GM12878 (cell line): ENCODE data around the gene YWHAQ. TPM values are rescaled to one million over a fixed set of nuclear protein-coding genes. Genes with fewer than 3 reads are reported as not detected.

ENCODE experiments used
- ATAC-seq: fragments of 200-7000 bp; cut with Tn5 transposase; 3 replicates; pipeline ENCODE4 v1.9.1; 2020; ENCODE audit warnings: mild to moderate bottlenecking, moderate library complexity
- BruUV-seq: library from RNA; stranded (reverse); fragments of 400-500 nt; replicated peaks from 2 replicates; lab custom pipeline; 2021; lab: Mats Ljungman, UMichigan
- CTCF ChIA-PET: fragments of 300-600 bp; sonication (Branson Sonifier 250); formaldehyde crosslinking; extraction: SDS; loops from one replicate; lab custom pipeline; 2021; ENCODE audit warnings: inconsistent platforms; lab: Yijun Ruan, JAX
- POLR2A ChIA-PET: fragments of 350-600 bp; formaldehyde crosslinking; extraction: SDS; loops from one replicate; lab custom pipeline; 2021; ENCODE audit warnings: inconsistent platforms; lab: Charles Lee
- RAD21 ChIA-PET: fragments of 300-600 bp; sonication (Branson Sonifier 250); formaldehyde crosslinking; loops from one replicate; lab custom pipeline; 2023; ENCODE audit warnings: antibody characterized with exemption; ENCODE audit not compliant: unreplicated experiment; lab: Charles Lee
- SMC1A ChIA-PET: fragments of 300-600 bp; sonication (Branson Sonifier 250); formaldehyde crosslinking; loops from one replicate; lab custom pipeline; 2023; ENCODE audit not compliant: unreplicated experiment, uncharacterized antibody; lab: Charles Lee
- DNase-seq: peaks from one replicate; pipeline ENCODE4 v3.0.0-alpha.2; 2011; ENCODE audit warnings: low read depth, low spot score
- FAIRE-seq: peaks from 3 replicates; lab custom pipeline; 2011; peaks lifted over from hg19 to GRCh38; lab: Jason Lieb, UNC
- H2AFZ ChIP-seq: 2 replicates; pipeline ENCODE4 v1.6.0; 2011; ENCODE audit warnings: low read depth, low read length, control low read depth; ENCODE audit not compliant: control insufficient read depth
- H3K27ac ChIP-seq: 2 replicates; pipeline ENCODE4 v1.5.1; 2011; ENCODE audit warnings: control low read depth; ENCODE audit not compliant: control insufficient read depth, insufficient read depth
- H3K27me3 ChIP-seq, 2 experiments: replicated peaks in 1 of 2; 2 replicates each; pipeline versions ENCODE4 v1.6.0 to v1.6.1; 2011; ENCODE audit warnings: low read length in 1 of 2; ENCODE audit not compliant: control insufficient read depth in 2 of 2, insufficient read depth in 2 of 2
- H3K36me3 ChIP-seq, 2 experiments: 2 replicates each; pipeline ENCODE4 v1.5.1; 2011; ENCODE audit warnings: low read length in 1 of 2; ENCODE audit not compliant: control insufficient read depth in 2 of 2, insufficient read depth in 2 of 2
- H3K4me1 ChIP-seq: 2 replicates; pipeline ENCODE4 v1.6.1; 2011; ENCODE audit warnings: mild to moderate bottlenecking, low read length, moderate library complexity, mixed read lengths; ENCODE audit not compliant: control insufficient read depth, insufficient read depth
- H3K4me2 ChIP-seq: 2 replicates; pipeline ENCODE4 v1.6.0; 2011; ENCODE audit warnings: control low read depth; ENCODE audit not compliant: control insufficient read depth, insufficient read depth
- H3K4me3 ChIP-seq: fragments of 200-600 bp; sonication (generic); 2 replicates; pipeline ENCODE4 v1.5.1; 2016
- H3K79me2 ChIP-seq: 2 replicates; pipeline ENCODE4 v1.6.0; 2011; ENCODE audit warnings: low read length; ENCODE audit not compliant: control insufficient read depth, insufficient read depth
- H3K9ac ChIP-seq: 2 replicates; pipeline ENCODE4 v1.8.0; 2011; ENCODE audit warnings: low read length, control low read depth, mixed read lengths; ENCODE audit not compliant: control insufficient read depth, insufficient read depth
- H3K9me3 ChIP-seq: replicated peaks from 3 replicates; pipeline ENCODE4 v1.5.1; 2011; ENCODE audit warnings: mild to moderate bottlenecking, low read length; ENCODE audit not compliant: control insufficient read depth, insufficient read depth
- H4K20me1 ChIP-seq: 2 replicates; pipeline ENCODE4 v1.6.0; 2011; ENCODE audit not compliant: control insufficient read depth, insufficient read depth
- BHLHE40 ChIP-seq, 2 experiments: fragments of 450-650 bp in 1 of 2; IDR thresholded peaks; 2 replicates each; pipeline ENCODE4 v1.6.1; 2011 to 2017; ENCODE audit warnings: low read depth in 2 of 2, borderline replicate concordance in 1 of 2, improper control_type of control experiment in 1 of 2, low read length in 1 of 2, mild to moderate bottlenecking in 1 of 2
- EP300 ChIP-seq, 2 experiments: fragments of 150-350 bp in 1 of 2; IDR thresholded peaks; 2 replicates each; pipeline ENCODE4 v1.6.1; 2011 to 2012; ENCODE audit warnings: low read depth in 2 of 2, low read length in 2 of 2, borderline replicate concordance in 1 of 2, improper control_type of control experiment in 1 of 2, inconsistent platforms in 1 of 2; ENCODE audit not compliant: control insufficient read depth in 1 of 2
- RAD21 ChIP-seq: IDR thresholded peaks from 2 replicates; pipeline ENCODE4 v1.6.1; 2011; ENCODE audit warnings: mild to moderate bottlenecking, low read depth, low read length, moderate library complexity; ENCODE audit not compliant: insufficient read depth
- SPI1 ChIP-seq: IDR thresholded peaks from 2 replicates; pipeline ENCODE4 v1.6.1; 2011; ENCODE audit warnings: low read depth, mild to moderate bottlenecking, low read length, moderate library complexity, borderline replicate concordance; ENCODE audit not compliant: insufficient read depth
- TBL1XR1 ChIP-seq: IDR thresholded peaks from 2 replicates; pipeline ENCODE4 v1.6.1; 2012; ENCODE audit warnings: low read depth, low read length, improper control_type of control experiment
- TCF7 ChIP-seq: IDR thresholded peaks from 2 replicates; pipeline ENCODE4 v1.6.1; 2014; ENCODE audit warnings: antibody characterized with exemption, borderline replicate concordance
- ZSCAN29 ChIP-seq: fragments of 450-650 bp; IDR thresholded peaks from 2 replicates; pipeline ENCODE4 v1.6.1; 2017; ENCODE audit warnings: mild to moderate bottlenecking, moderate library complexity
- WGBS: methylation state at CpG from one replicate; pipeline ENCODE4 v1.1.6; 2016; ENCODE audit warnings: low lambda C conversion rate; ENCODE audit not compliant: insufficient replicate concordance, insufficient coverage; ENCODE audit errors: missing lambda C conversion rate; 5-methylcytosine and 5-hydroxymethylcytosine counted together
- in situ Hi-C: fragments of 300-500 bp; cut with MboI; formaldehyde crosslinking; loops from 9 replicates; pipeline ENCODE4 v1.14.3; 2018; ENCODE audit warnings: mixed read lengths
- intact Hi-C: fragments of 100-400 bp; cut with micrococcal nuclease; formaldehyde crosslinking; loops from one replicate; pipeline ENCODE4 v1.14.2; 2022; ENCODE audit not compliant: unreplicated experiment
- polyA plus RNA-seq, 11 experiments: library from polyadenylated mRNA; depleted of rRNA in 4 of 11; unstranded in 6 of 11; stranded (reverse) in 5 of 11; fragments of >200 nt; fragmentation: Nextera tagmentation in 4 of 11; fragmentation: Illumina TruSeq in 1 of 11; extraction: Ambion mirVana in 4 of 11; extraction: Trizol in 1 of 11; gene quantifications; 1 replicate in 1 of 11; 2 replicates in 10 of 11; pipeline versions ENCODE4 v1.2.1 to v1.2.3, GENCODE V29; 2011 to 2016; ENCODE audit warnings: inconsistent platforms in 2 of 11, missing spikeins in 2 of 11, low read depth in 1 of 11
- total RNA-seq, 4 experiments: library from RNA; depleted of rRNA in 3 of 4; stranded (reverse); fragments of >200 nt in 3 of 4; fragmentation: Illumina TruSeq in 1 of 4; extraction: Trizol in 1 of 4; gene quantifications; 2 replicates each; pipeline versions ENCODE4 v1.2.1 to v1.2.3, GENCODE V29; 2013 to 2021
- TF ChIP-seq, protein P1 (sequence below): IDR thresholded peaks from 2 replicates; pipeline ENCODE4 v1.6.1; 2012; ENCODE audit warnings: mild to moderate bottlenecking, low read depth, low read length
- TF ChIP-seq, protein P2 (sequence below): fragments of 450-650 bp; IDR thresholded peaks from 2 replicates; pipeline ENCODE4 v1.6.1; 2017; ENCODE audit warnings: low read depth, mild to moderate bottlenecking, moderate library complexity

Gene YWHAQ
- total and polyA plus RNA-seq, 10 of the 15 experiments (the other 5 are each of a cell fraction or from before 2014, with no cell fraction given), result 63.0 to 515 (median 219) TPM

DNA sequence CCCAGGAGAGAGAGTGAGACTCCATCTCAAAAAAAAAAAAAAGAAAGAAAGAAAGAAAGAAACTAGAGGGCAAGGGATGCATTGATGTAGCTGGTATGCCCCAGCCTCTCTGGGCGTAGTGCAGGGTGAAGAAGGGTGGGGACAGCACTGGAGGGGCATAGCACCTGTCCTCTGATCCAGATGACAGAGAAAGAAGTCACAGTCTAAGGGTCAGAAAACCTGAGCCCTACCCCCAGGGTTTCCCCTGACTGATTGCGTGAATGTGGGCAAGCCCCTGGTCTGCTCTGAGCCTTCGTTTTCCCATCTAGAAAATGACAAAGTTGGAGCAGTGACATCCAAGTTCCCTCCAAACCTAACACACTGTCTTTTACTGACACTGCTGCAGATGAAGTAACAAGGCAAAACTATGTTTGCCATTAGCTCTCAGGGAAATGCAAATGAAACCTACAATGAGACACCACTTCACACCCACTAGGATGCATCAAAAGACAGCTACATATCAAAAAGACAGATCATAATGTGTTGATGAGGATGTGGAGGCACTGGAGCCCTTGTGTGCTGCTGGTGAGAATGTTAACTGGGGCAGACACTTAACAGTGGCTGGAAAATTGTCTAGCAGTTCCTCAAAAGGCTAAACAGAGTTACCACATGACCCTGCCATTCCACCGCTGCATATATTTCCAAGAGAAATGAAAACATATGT is 19.5 kb upstream of the YWHAQ start:
- no peak for FAIRE-seq
- H3K9me3 ChIP-seq, result no peaks in the 10 kb centered on the region; the same call in 2 of the 3 replicates
- ChIA-PET RAD21 (interaction anchor here (0.6 kb wide), 1 partner anchor 39 kb away, joined by 3 read pairs; no protein-coding TSS in a partner anchor), CTCF (interaction anchor here (0.9 kb wide), 1 partner anchor 434 kb away, joined by 3 read pairs; no protein-coding TSS in a partner anchor), SMC1A (interaction anchor here (1.1 kb wide), 1 partner anchor 11 kb away, joined by 4 read pairs; no protein-coding TSS in a partner anchor), POLR2A (interaction anchor here (0.7 kb wide), 1 partner anchor 95 kb away, joined by 4 read pairs; no protein-coding TSS in a partner anchor)
- H3K4me3 ChIP-seq, result no peak overlapping the region
- no peaks in the 10 kb centered on the region for H3K79me2 ChIP-seq
- 25% methylated on average over 4 of the region's 4 CpGs for WGBS
- no peak for DNase-seq
- peaks cover 0 to 1% of the 10 kb centered on the region in 2 experiments; a peak in 2 of 4 replicates for H3K27me3 ChIP-seq
- intact Hi-C loops, result no loop called here
- H4K20me1 ChIP-seq, result no peaks in the 10 kb centered on the region
- H3K27ac ChIP-seq, result no peak overlapping the region
- TF ChIP-seq SPI1 (0 out of 2 replicates have a peak, but pooled peaks have one; percentile 2), BHLHE40 (IDR thresholded peaks at IDR 0.05; ENCODE audit: borderline replicate concordance in 1 of 2, low read depth in 2 of 2, low read length in 1 of 2) (no peak)
- ATAC-seq, result peak; percentile 40
- H3K4me1 ChIP-seq, result peaks cover 25% of the 10 kb centered on the region
- no peak overlapping the region for H3K9ac ChIP-seq
- no peaks in the 10 kb centered on the region for H3K36me3 ChIP-seq
- no peak overlapping the region for H3K4me2 ChIP-seq
- BruUV-seq, result no TSS peak
- in situ Hi-C loops, result no loop called here
- no peak overlapping the region for H2AFZ ChIP-seq

DNA sequence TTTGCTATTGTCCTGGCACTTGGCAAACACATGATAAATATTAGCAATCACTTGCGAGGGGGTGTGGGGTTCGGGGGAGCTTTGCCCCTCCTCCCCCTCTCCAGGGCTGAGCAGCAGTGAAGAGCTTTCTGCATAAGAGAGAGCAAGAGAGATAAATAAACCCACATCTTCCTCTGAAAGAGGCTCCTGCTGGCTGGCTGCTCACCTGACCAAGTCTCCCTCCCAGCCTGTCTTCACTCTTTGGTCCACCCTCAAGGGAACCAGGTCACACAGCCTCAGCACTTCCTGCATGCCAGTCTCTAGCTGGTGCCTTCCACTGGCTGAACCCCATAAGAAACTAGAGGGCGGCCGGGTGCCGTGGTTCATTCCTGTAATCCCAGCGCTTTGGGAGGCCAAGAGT is 18.5 kb upstream of the YWHAQ start:
- no peaks in the 10 kb centered on the region; the same call in 2 of the 3 replicates for H3K9me3 ChIP-seq
- no peaks in the 10 kb centered on the region for H3K79me2 ChIP-seq
- WGBS, result 65% methylated on average over 6 of the region's 6 CpGs
- H3K9ac ChIP-seq, result no peak overlapping the region
- SMC1A ChIA-PET, result interaction anchor here (1.1 to 1.3 kb wide), 2 partner anchors 8 to 10 kb away, joined by 3 to 4 read pairs; no protein-coding TSS in a partner anchor
- peaks cover 15% of the 10 kb centered on the region for H3K4me1 ChIP-seq
- FAIRE-seq (no peak), DNase-seq (no peak), ATAC-seq (no peak)
- RAD21 ChIA-PET, result interaction anchor here (0.6 kb wide), 1 partner anchor 40 kb away, joined by 3 read pairs; no protein-coding TSS in a partner anchor
- no peak overlapping the region for H2AFZ ChIP-seq
- H3K27me3 ChIP-seq, result peaks cover 1 to 3% of the 10 kb centered on the region in 2 experiments; a peak in 3 of 4 replicates
- intact Hi-C loops, result no loop called here
- in situ Hi-C loops, result no loop called here
- POLR2A ChIA-PET, result no interaction called here
- no peaks in the 10 kb centered on the region for H3K36me3 ChIP-seq
- H3K4me2 ChIP-seq, result no peak overlapping the region
- no peak overlapping the region for H3K4me3 ChIP-seq
- no TSS peak for BruUV-seq
- CTCF ChIA-PET, result no interaction called here
- no peaks in the 10 kb centered on the region for H4K20me1 ChIP-seq
- no peak overlapping the region for H3K27ac ChIP-seq
- no peak for TF ChIP-seq RAD21
- TF ChIP-seq TBL1XR1, result no peak
- TF ChIP-seq, protein P1, sequence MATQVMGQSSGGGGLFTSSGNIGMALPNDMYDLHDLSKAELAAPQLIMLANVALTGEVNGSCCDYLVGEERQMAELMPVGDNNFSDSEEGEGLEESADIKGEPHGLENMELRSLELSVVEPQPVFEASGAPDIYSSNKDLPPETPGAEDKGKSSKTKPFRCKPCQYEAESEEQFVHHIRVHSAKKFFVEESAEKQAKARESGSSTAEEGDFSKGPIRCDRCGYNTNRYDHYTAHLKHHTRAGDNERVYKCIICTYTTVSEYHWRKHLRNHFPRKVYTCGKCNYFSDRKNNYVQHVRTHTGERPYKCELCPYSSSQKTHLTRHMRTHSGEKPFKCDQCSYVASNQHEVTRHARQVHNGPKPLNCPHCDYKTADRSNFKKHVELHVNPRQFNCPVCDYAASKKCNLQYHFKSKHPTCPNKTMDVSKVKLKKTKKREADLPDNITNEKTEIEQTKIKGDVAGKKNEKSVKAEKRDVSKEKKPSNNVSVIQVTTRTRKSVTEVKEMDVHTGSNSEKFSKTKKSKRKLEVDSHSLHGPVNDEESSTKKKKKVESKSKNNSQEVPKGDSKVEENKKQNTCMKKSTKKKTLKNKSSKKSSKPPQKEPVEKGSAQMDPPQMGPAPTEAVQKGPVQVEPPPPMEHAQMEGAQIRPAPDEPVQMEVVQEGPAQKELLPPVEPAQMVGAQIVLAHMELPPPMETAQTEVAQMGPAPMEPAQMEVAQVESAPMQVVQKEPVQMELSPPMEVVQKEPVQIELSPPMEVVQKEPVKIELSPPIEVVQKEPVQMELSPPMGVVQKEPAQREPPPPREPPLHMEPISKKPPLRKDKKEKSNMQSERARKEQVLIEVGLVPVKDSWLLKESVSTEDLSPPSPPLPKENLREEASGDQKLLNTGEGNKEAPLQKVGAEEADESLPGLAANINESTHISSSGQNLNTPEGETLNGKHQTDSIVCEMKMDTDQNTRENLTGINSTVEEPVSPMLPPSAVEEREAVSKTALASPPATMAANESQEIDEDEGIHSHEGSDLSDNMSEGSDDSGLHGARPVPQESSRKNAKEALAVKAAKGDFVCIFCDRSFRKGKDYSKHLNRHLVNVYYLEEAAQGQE, result no peak
- TF ChIP-seq, protein P2, sequence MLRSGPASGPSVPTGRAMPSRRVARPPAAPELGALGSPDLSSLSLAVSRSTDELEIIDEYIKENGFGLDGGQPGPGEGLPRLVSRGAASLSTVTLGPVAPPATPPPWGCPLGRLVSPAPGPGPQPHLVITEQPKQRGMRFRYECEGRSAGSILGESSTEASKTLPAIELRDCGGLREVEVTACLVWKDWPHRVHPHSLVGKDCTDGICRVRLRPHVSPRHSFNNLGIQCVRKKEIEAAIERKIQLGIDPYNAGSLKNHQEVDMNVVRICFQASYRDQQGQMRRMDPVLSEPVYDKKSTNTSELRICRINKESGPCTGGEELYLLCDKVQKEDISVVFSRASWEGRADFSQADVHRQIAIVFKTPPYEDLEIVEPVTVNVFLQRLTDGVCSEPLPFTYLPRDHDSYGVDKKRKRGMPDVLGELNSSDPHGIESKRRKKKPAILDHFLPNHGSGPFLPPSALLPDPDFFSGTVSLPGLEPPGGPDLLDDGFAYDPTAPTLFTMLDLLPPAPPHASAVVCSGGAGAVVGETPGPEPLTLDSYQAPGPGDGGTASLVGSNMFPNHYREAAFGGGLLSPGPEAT, result no peak
- no peak for TF ChIP-seq TCF7
- TF ChIP-seq ZSCAN29, result no peak
- TF ChIP-seq EP300 (IDR thresholded peaks at IDR 0.05; ENCODE audit: borderline replicate concordance in 1 of 2, control insufficient read depth in 1 of 2, low read depth in 2 of 2, low read length in 2 of 2), result no peak
